GM23338 (cell line): Measurements from ENCODE around the gene KCNB1. TPM values are rescaled to one million over a fixed set of nuclear protein-coding genes. Genes with fewer than 3 reads are reported as not detected.

Experiments used
- ATAC-seq: fragments of 200-7000 bp; cut with Tn5 transposase; 3 replicates; pipeline ENCODE4 v1.9.1; 2020
- DNase-seq: peaks from one replicate; pipeline ENCODE4 v3.0.0-alpha.2; 2015; ENCODE audit warnings: low spot score
- H2AFZ ChIP-seq: fragments of 200-600 bp; sonication (generic); 2 replicates; pipeline ENCODE4 v1.8.0; 2016; ENCODE audit warnings: antibody characterized with exemption, mild to moderate bottlenecking, moderate library complexity
- H3F3A ChIP-seq: fragments of 200-600 bp; sonication (generic); replicated peaks from 2 replicates; pipeline ENCODE4 v1.8.0; 2017; ENCODE audit warnings: antibody characterized with exemption, mixed run types, low read depth
- H3K27ac ChIP-seq: fragments of 200-600 bp; sonication (generic); 2 replicates; pipeline ENCODE4 v1.6.1; 2016; ENCODE audit warnings: low read depth
- H3K27me3 ChIP-seq: fragments of 200-600 bp; sonication (generic); 2 replicates; pipeline ENCODE4 v1.8.0; 2016; ENCODE audit warnings: mild to moderate bottlenecking, mixed run types, moderate library complexity; ENCODE audit not compliant: insufficient read depth
- H3K36me3 ChIP-seq: fragments of 200-600 bp; sonication (generic); 2 replicates; pipeline ENCODE4 v1.8.0; 2016; ENCODE audit warnings: mild to moderate bottlenecking; ENCODE audit not compliant: insufficient read depth
- H3K4me1 ChIP-seq: fragments of 200-600 bp; sonication (generic); 2 replicates; pipeline ENCODE4 v1.8.0; 2016; ENCODE audit warnings: mild to moderate bottlenecking, moderate library complexity; ENCODE audit not compliant: insufficient read depth
- H3K4me2 ChIP-seq: fragments of 200-600 bp; sonication (generic); 2 replicates; pipeline ENCODE4 v1.7.1; 2017; ENCODE audit warnings: mixed run types
- H3K4me3 ChIP-seq: fragments of 200-600 bp; sonication (generic); 2 replicates; pipeline ENCODE4 v1.6.1; 2016; ENCODE audit warnings: mixed run types
- H3K79me2 ChIP-seq: fragments of 200-600 bp; sonication (generic); replicated peaks from 2 replicates; pipeline ENCODE4 v1.8.0; 2017; ENCODE audit warnings: mild to moderate bottlenecking; ENCODE audit not compliant: insufficient read depth
- H3K9me2 ChIP-seq: fragments of 200-600 bp; sonication (generic); 2 replicates; pipeline ENCODE4 v1.8.0; 2017; ENCODE audit not compliant: insufficient read depth
- H4K20me1 ChIP-seq: fragments of 200-600 bp; sonication (generic); replicated peaks from 2 replicates; pipeline ENCODE4 v1.8.0; 2017; ENCODE audit warnings: mild to moderate bottlenecking; ENCODE audit not compliant: insufficient read depth
- H3K27ac Mint-ChIP-seq: 2 replicates; pipeline ENCODE4 v1.8.0; 2020; ENCODE audit warnings: inconsistent platforms, mild to moderate bottlenecking, moderate library complexity, mixed read lengths
- H3K27me3 Mint-ChIP-seq: 3 replicates; pipeline ENCODE4 v1.8.0; 2022; ENCODE audit warnings: low read depth, mild to moderate bottlenecking, moderate library complexity, mixed read lengths, inconsistent platforms; ENCODE audit not compliant: insufficient read depth, poor library complexity
- H3K36me3 Mint-ChIP-seq: 3 replicates; pipeline ENCODE4 v1.8.0; 2021; ENCODE audit warnings: low read depth, mild to moderate bottlenecking, inconsistent platforms, moderate library complexity, mixed read lengths
- H3K4me1 Mint-ChIP-seq: 3 replicates; pipeline ENCODE4 v1.8.0; 2020; ENCODE audit warnings: mild to moderate bottlenecking, inconsistent platforms, mixed read lengths
- H3K4me3 Mint-ChIP-seq: 3 replicates; pipeline ENCODE4 v1.8.0; 2021; ENCODE audit warnings: moderate library complexity, mild to moderate bottlenecking, inconsistent platforms, mixed read lengths
- H3K9me3 Mint-ChIP-seq: 3 replicates; pipeline ENCODE4 v1.8.0; 2020; ENCODE audit warnings: moderate library complexity, mild to moderate bottlenecking, inconsistent platforms, mixed read lengths
- CREB1 ChIP-seq: fragments of 250-450 bp; sonication (Bioruptor Pico); IDR thresholded peaks from 2 replicates; pipeline ENCODE4 v1.5.0; 2020; ENCODE audit warnings: low read depth, mild to moderate bottlenecking, moderate library complexity
- CTCF ChIP-seq, 2 experiments: fragments of 200-600 bp in 1 of 2; sonication (generic) in 1 of 2; conservative IDR thresholded peaks; 2 replicates each; pipeline versions ENCODE4 v1.5.1 to v1.6.1; 2016 to 2017; ENCODE audit warnings: antibody characterized with exemption in 2 of 2, low read depth in 2 of 2, mild to moderate bottlenecking in 2 of 2, moderate library complexity in 1 of 2
- ETS1 ChIP-seq: IDR thresholded peaks from 2 replicates; pipeline ENCODE4 v1.6.1; 2016; ENCODE audit warnings: antibody characterized with exemption
- EZH2 ChIP-seq: fragments of 200-600 bp; sonication (generic); IDR thresholded peaks from one replicate; pipeline ENCODE4 v1.8.0; 2017; ENCODE audit warnings: antibody characterized with exemption, mild to moderate bottlenecking, low read depth; ENCODE audit not compliant: unreplicated experiment
- EZH2phosphoT487 ChIP-seq: fragments of 200-600 bp; sonication (generic); IDR thresholded peaks from one replicate; pipeline ENCODE4 v1.8.1; 2018; ENCODE audit warnings: antibody characterized with exemption; ENCODE audit not compliant: unreplicated experiment
- JUNB ChIP-seq: IDR thresholded peaks from one replicate; pipeline ENCODE4 v1.6.1; 2016; ENCODE audit warnings: antibody characterized with exemption; ENCODE audit not compliant: unreplicated experiment
- NANOG ChIP-seq: IDR thresholded peaks from 2 replicates; pipeline ENCODE4 v1.6.1; 2016; ENCODE audit warnings: antibody characterized with exemption, borderline replicate concordance
- POLR2AphosphoS5 ChIP-seq: IDR thresholded peaks from 2 replicates; pipeline ENCODE4 v1.6.1; 2016; ENCODE audit warnings: antibody characterized with exemption, low read depth
- REST ChIP-seq: IDR thresholded peaks from one replicate; pipeline ENCODE4 v1.6.1; 2018; ENCODE audit warnings: antibody characterized with exemption; ENCODE audit not compliant: unreplicated experiment
- STAT1 ChIP-seq: IDR thresholded peaks from one replicate; pipeline ENCODE4 v1.6.1; 2016; ENCODE audit warnings: antibody characterized with exemption; ENCODE audit not compliant: unreplicated experiment
- ZNF114 ChIP-seq: fragments of 250-450 bp; sonication (Bioruptor Pico); IDR thresholded peaks from 2 replicates; pipeline ENCODE4 v1.5.0; 2020; ENCODE audit warnings: mild to moderate bottlenecking, moderate library complexity
- ZNF331 ChIP-seq: fragments of 250-450 bp; sonication (Bioruptor Pico); IDR thresholded peaks from 2 replicates; pipeline ENCODE4 v1.5.0; 2020; ENCODE audit warnings: low read depth, mild to moderate bottlenecking, moderate library complexity
- ZNF462 ChIP-seq: fragments of 250-450 bp; sonication (Bioruptor Pico); IDR thresholded peaks from 2 replicates; pipeline ENCODE4 v1.5.0; 2020; ENCODE audit warnings: mild to moderate bottlenecking, moderate library complexity
- polyA plus RNA-seq: library from polyadenylated mRNA; unstranded; fragments of >200 nt; fragmentation: Nextera tagmentation; extraction: Ambion mirVana; gene quantifications from 2 replicates; pipeline ENCODE4 v1.2.1, GENCODE V29; 2016
- total RNA-seq: library from RNA; depleted of rRNA; stranded (reverse); fragments of >200 nt; shearing (Covaris generic); gene quantifications from 2 replicates; pipeline ENCODE4 v1.2.3, GENCODE V29; 2014

Gene KCNB1
- total and polyA plus RNA-seq, 2 experiments from 2014 or later: 0.28 to 0.29 TPM

GRCh38 chr20:49483696-49484123, 1.2 kb upstream of the KCNB1 start:
- Mint-ChIP-seq H3K9me3 (no peaks in the 10 kb centered on the region; the same call in 2 of the 3 replicates), H3K4me1 (peaks cover 14% of the 10 kb centered on the region; the same call in 2 of the 3 replicates), H3K27ac (no peak overlapping the region), H3K27me3 (peaks cover 25% of the 10 kb centered on the region), H3K4me3 (peak overlapping the region; percentile 82), H3K36me3 (peaks cover 5% of the 10 kb centered on the region; the same call in 1 of the 3 replicates)
- no peaks in the 10 kb centered on the region for H3F3A ChIP-seq
- H2AFZ ChIP-seq: 0 out of 2 replicates have a peak overlapping the region, but pooled peaks have one; percentile 43
- peak overlapping the region; percentile 64 for H3K4me3 ChIP-seq
- DNase-seq (peak; percentile 30), ATAC-seq (peak; percentile 14)
- no peaks in the 10 kb centered on the region for H3K36me3 ChIP-seq
- TF ChIP-seq STAT1 (no peak), ZNF331 (CRISPR knock-in tag) (no peak), EZH2phosphoT487 (no peak), EZH2 (no peak), NANOG (no peak), ETS1 (no peak), POLR2AphosphoS5 (no peak), ZNF114 (CRISPR knock-in tag) (no peak), CTCF (conservative IDR thresholded peaks at IDR 0.05; ENCODE audit: low read depth in 2 of 2) (no peak), REST (no peak), JUNB (no peak), CREB1 (no peak), ZNF462 (no peak)
- no peaks in the 10 kb centered on the region for H3K9me2 ChIP-seq
- no peaks in the 10 kb centered on the region; the same call in 1 of the 2 replicates for H4K20me1 ChIP-seq
- peaks cover 40% of the 10 kb centered on the region for H3K27me3 ChIP-seq
- H3K27ac ChIP-seq: no peak overlapping the region
- H3K4me2 ChIP-seq: peak overlapping the region; percentile 87
- no peaks in the 10 kb centered on the region for H3K79me2 ChIP-seq
- no peaks in the 10 kb centered on the region for H3K4me1 ChIP-seq
